HepG2 (cell line): ENCODE measurements around the gene RPS2. TPM values are rescaled to one million over a fixed set of nuclear protein-coding genes. Genes with fewer than 3 reads are reported as not detected.

ENCODE experiments used
- ATAC-seq: fragments of 200-7000 bp; cut with Tn5 transposase; 3 replicates; pipeline ENCODE4 v1.9.1; 2020; ENCODE audit warnings: mild to moderate bottlenecking, moderate library complexity
- BruUV-seq: library from RNA; stranded (reverse); fragments of 400-500 nt; replicated peaks from 2 replicates; lab custom pipeline; 2021; lab: Mats Ljungman, UMichigan
- CTCF ChIA-PET: fragments of 300-600 bp; formaldehyde crosslinking; extraction: SDS; loops from one replicate; lab custom pipeline; 2021; ENCODE audit warnings: low total read pairs, inconsistent platforms, low intra/inter-chr PET ratio; lab: Yijun Ruan, JAX
- POLR2A ChIA-PET: fragments of 350-600 bp; sonication (Branson Sonifier 250); formaldehyde crosslinking; loops from one replicate; lab custom pipeline; 2020; ENCODE audit warnings: antibody characterized with exemption, inconsistent platforms; lab: Yijun Ruan, JAX
- DNase-seq: peaks from one replicate; pipeline ENCODE4 v3.0.0-alpha.2; 2015; ENCODE audit warnings: low spot score
- FAIRE-seq: peaks from 3 replicates; lab custom pipeline; 2011; peaks lifted over from hg19 to GRCh38; lab: Jason Lieb, UNC
- H2AFZ ChIP-seq: one replicate; pipeline ENCODE4 v1.6.1; 2011; ENCODE audit warnings: low read length, inconsistent platforms
- H3K27ac ChIP-seq: fragments of 300-600 bp; 3 replicates; pipeline ENCODE4 v1.8.0; 2011; ENCODE audit warnings: mixed run types, mild to moderate bottlenecking, mixed read lengths, low read length, inconsistent platforms; ENCODE audit not compliant: insufficient read depth; ENCODE audit errors: extremely low read length
- H3K27me3 ChIP-seq, 2 experiments: fragments of 200-600 bp in 1 of 2; 2 replicates in 1 of 2; 3 replicates in 1 of 2; pipeline versions ENCODE4 v1.6.0 to v1.8.0; 2011; ENCODE audit warnings: low read length in 2 of 2, mild to moderate bottlenecking in 2 of 2, moderate library complexity in 2 of 2, inconsistent platforms in 1 of 2; ENCODE audit not compliant: insufficient read depth in 2 of 2, control insufficient read depth in 1 of 2
- H3K36me3 ChIP-seq, 2 experiments: fragments of 200-600 bp in 1 of 2; replicated peaks in 1 of 2; 2 replicates in 1 of 2; 3 replicates in 1 of 2; pipeline versions ENCODE4 v1.5.1 to v1.8.0; 2011; ENCODE audit warnings: low read length in 2 of 2, inconsistent platforms in 1 of 2; ENCODE audit not compliant: insufficient read depth in 2 of 2, control insufficient read depth in 1 of 2
- H3K4me1 ChIP-seq: 2 replicates; pipeline ENCODE4 v1.5.1; 2012; ENCODE audit warnings: low read length, inconsistent platforms; ENCODE audit not compliant: insufficient read depth
- H3K4me2 ChIP-seq: 2 replicates; pipeline ENCODE4 v1.6.0; 2011; ENCODE audit warnings: low read depth, low read length, inconsistent platforms
- H3K4me3 ChIP-seq, 3 experiments: fragments of 200-600 bp in 1 of 3; sonication (generic), shearing (Covaris generic) in 1 of 3; replicated peaks in 1 of 3; 2 replicates each; pipeline ENCODE4 v1.5.1; 2011 to 2016; ENCODE audit warnings: low read length in 3 of 3, inconsistent platforms in 2 of 3, low read depth in 2 of 3, mild to moderate bottlenecking in 2 of 3, control low read depth in 1 of 3, mixed read lengths in 1 of 3; ENCODE audit not compliant: insufficient read depth in 1 of 3
- H3K79me2 ChIP-seq: one replicate; pipeline ENCODE4 v1.6.1; 2011; ENCODE audit warnings: low read length, inconsistent platforms; ENCODE audit not compliant: insufficient read depth
- H3K9ac ChIP-seq: 2 replicates; pipeline ENCODE4 v1.6.0; 2011; ENCODE audit warnings: mild to moderate bottlenecking, low read depth, low read length, inconsistent platforms; ENCODE audit not compliant: insufficient read depth
- H3K9me3 ChIP-seq: 2 replicates; pipeline ENCODE4 v1.5.1; 2012; ENCODE audit warnings: mild to moderate bottlenecking, low read length
- H4K20me1 ChIP-seq: 2 replicates; pipeline ENCODE4 v1.6.0; 2011; ENCODE audit warnings: inconsistent platforms, mild to moderate bottlenecking, low read length, moderate library complexity; ENCODE audit not compliant: insufficient read depth
- CBX2 ChIP-seq, 2 experiments: fragments of 200-600 bp in 1 of 2; sonication (generic); formaldehyde crosslinking in 1 of 2; IDR thresholded peaks; 2 replicates each; pipeline versions ENCODE4 v1.7.0 to v1.8.1; 2018 to 2022; ENCODE audit warnings: low read depth in 2 of 2, low read length in 1 of 2, mild to moderate bottlenecking in 1 of 2, missing genetic modification reagents in 1 of 2
- FOXC1 ChIP-seq: sonication (generic); formaldehyde crosslinking; IDR thresholded peaks from 2 replicates; pipeline ENCODE4 v1.8.0; 2022; ENCODE audit warnings: mild to moderate bottlenecking, missing genetic modification reagents, borderline replicate concordance
- GABPA ChIP-seq, 2 experiments: IDR thresholded peaks; 2 replicates each; pipeline ENCODE4 v1.6.1; 2011 to 2016; ENCODE audit warnings: low read depth in 2 of 2, low read length in 1 of 2, missing biosample characterization in 1 of 2, missing genetic modification characterization in 1 of 2
- HNRNPL ChIP-seq: fragments of 200-400 bp; formaldehyde crosslinking; IDR thresholded peaks from 2 replicates; pipeline ENCODE4 v1.6.1; 2017; ENCODE audit warnings: mild to moderate bottlenecking, low read depth, low read length
- HOXA3 ChIP-seq: sonication (generic); formaldehyde crosslinking; IDR thresholded peaks from 2 replicates; pipeline ENCODE4 v1.5.0; 2020; ENCODE audit warnings: missing genetic modification reagents
- KLF12 ChIP-seq: sonication (generic); formaldehyde crosslinking; IDR thresholded peaks from 2 replicates; pipeline ENCODE4 v1.4.0; 2020; ENCODE audit warnings: missing genetic modification reagents, borderline replicate concordance
- KLF9 ChIP-seq: IDR thresholded peaks from 2 replicates; pipeline ENCODE4 v1.6.1; 2016; ENCODE audit warnings: low read depth
- PHF8 ChIP-seq: sonication (generic); formaldehyde crosslinking; IDR thresholded peaks from 2 replicates; pipeline ENCODE4 v1.5.0; 2020; ENCODE audit warnings: missing genetic modification reagents
- PRPF4 ChIP-seq: fragments of 200-400 bp; formaldehyde crosslinking; IDR thresholded peaks from 2 replicates; pipeline ENCODE4 v1.6.1; 2016; ENCODE audit warnings: low read length, low read depth; ENCODE audit not compliant: poor library complexity, severe bottlenecking
- SCMH1 ChIP-seq: sonication (generic); formaldehyde crosslinking; IDR thresholded peaks from 2 replicates; pipeline ENCODE4 v1.9.0; 2021; ENCODE audit warnings: missing genetic modification reagents, mild to moderate bottlenecking, borderline replicate concordance
- ZNF138 ChIP-seq: sonication (generic); formaldehyde crosslinking; IDR thresholded peaks from 2 replicates; pipeline ENCODE4 v1.5.0; 2020; ENCODE audit warnings: mild to moderate bottlenecking, low read depth, missing genetic modification reagents
- ZNF260 ChIP-seq: sonication (generic); formaldehyde crosslinking; IDR thresholded peaks from 2 replicates; pipeline ENCODE4 v1.4.0; 2020; ENCODE audit warnings: missing genetic modification reagents, low read depth, mild to moderate bottlenecking, borderline replicate concordance
- ZNF496 ChIP-seq: sonication (generic); formaldehyde crosslinking; IDR thresholded peaks from 2 replicates; pipeline ENCODE4 v1.8.1; 2023; ENCODE audit warnings: mild to moderate bottlenecking, moderate library complexity, missing genetic modification reagents; ENCODE audit not compliant: insufficient replicate concordance
- WGBS: methylation state at CpG from one replicate; pipeline ENCODE4 v1.1.6; 2017; ENCODE audit warnings: low lambda C conversion rate; 5-methylcytosine and 5-hydroxymethylcytosine counted together
- in situ Hi-C: cut with HindIII; loops from 2 replicates; pipeline ENCODE4 v1.10.0; 2017; ENCODE audit warnings: low pct_unique_long_range_greater_than_20kb; ENCODE audit not compliant: extremely low pct_ligation_motif_present
- intact Hi-C: fragments of 100-400 bp; cut with micrococcal nuclease; formaldehyde crosslinking; loops from one replicate; pipeline ENCODE4 v1.10.0; 2022; ENCODE audit not compliant: unreplicated experiment
- polyA plus RNA-seq, 8 experiments: library from polyadenylated mRNA; depleted of rRNA in 3 of 8; stranded (reverse) in 7 of 8; unstranded in 1 of 8; fragments of >200 nt; fragmentation: Illumina TruSeq in 4 of 8; extraction: Trizol in 4 of 8; gene quantifications; 2 replicates each; pipeline versions ENCODE4 v1.2.1 to v1.2.3, GENCODE V29; 2011 to 2016; ENCODE audit warnings: low read depth in 4 of 8, missing spikeins in 1 of 8, mixed read lengths in 1 of 8; ENCODE audit not compliant: insufficient read depth in 1 of 8
- total RNA-seq, 5 experiments: library from RNA; depleted of rRNA; stranded (reverse); fragments of >200 nt; fragmentation: Illumina TruSeq; extraction: Trizol; gene quantifications; 2 replicates each; pipeline ENCODE4 v1.2.3, GENCODE V29; 2016; ENCODE audit warnings: low read depth in 1 of 5

RPS2 gene
- total and polyA plus RNA-seq, 2 of the 13 experiments (the other 11 are each of a cell fraction or from before 2014, with no cell fraction given), result 1,908 to 4,514 TPM

DNA sequence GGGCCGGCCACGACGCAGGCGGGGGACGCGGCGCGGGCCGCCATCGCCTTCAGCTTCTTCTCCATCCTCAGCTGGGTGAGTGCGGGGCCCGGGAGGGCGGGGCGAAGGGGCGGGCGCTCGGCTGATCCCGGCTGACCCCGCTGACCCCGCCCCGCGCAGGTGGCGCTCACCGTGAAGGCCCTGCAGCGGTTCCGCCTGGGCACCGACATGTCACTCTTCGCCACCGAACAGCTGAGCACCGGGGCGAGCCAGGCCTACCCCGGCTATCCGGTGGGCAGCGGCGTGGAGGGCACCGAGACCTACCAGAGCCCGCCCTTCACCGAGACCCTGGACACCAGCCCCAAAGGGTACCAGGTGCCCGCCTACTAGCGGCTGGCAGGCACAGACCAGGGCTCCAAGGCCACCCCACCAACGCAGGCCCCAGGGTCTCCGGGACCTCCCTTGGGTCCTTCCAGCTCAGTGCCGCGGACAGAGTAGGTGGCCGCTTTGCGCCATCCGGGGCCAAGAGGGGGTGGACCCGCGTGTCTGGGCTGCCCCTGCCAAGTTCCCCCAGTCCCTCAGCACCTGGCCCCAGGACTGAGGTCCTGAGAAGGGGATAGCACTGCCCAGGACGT is 28.2 kb upstream of the RPS2 start:
- Histone ChIP-seq H2AFZ (no peak overlapping the region), H3K27ac (no peak overlapping the region), H3K4me3 (0 out of 6 replicates have a peak overlapping the region, but pooled peaks of 1 of the 3 experiments have one; percentile 5), H3K9ac (no peak overlapping the region), H3K79me2 (no peaks in the 10 kb centered on the region), H4K20me1 (no peaks in the 10 kb centered on the region), H3K4me2 (no peak overlapping the region), H3K4me1 (peaks cover 46% of the 10 kb centered on the region), H3K27me3 (peaks cover 0 to 8% of the 10 kb centered on the region in 2 experiments; a peak in 2 of 5 replicates), H3K36me3 (no peaks in the 10 kb centered on the region; a peak in 2 of 5 replicates), H3K9me3 (no peaks in the 10 kb centered on the region)
- no peak for FAIRE-seq
- POLR2A ChIA-PET, result interaction anchor here (0.9 to 2.6 kb wide), 4 partner anchors 8 to 52 kb away, joined by 3 to 16 read pairs (median 10); partner anchors contain the start of genes GFER, RPS2 and TBL3
- in situ Hi-C loops, result no loop called here
- DNase-seq, result no peak
- CTCF ChIA-PET, result no interaction called here
- ATAC-seq, result no peak
- BruUV-seq, result no TSS peak
- intact Hi-C loops, result no loop called here
- no peak for TF ChIP-seq CBX2 (IDR thresholded peaks at IDR 0.05; ENCODE audit: low read depth, low read length)
- TF ChIP-seq CBX2 (CRISPR knock-in tag; IDR thresholded peaks at IDR 0.05; ENCODE audit: low read depth), result no peak
- TF ChIP-seq HNRNPL, result 0 out of 2 replicates have a peak, but pooled peaks have one; percentile 22
- 0 out of 2 replicates have a peak, but pooled peaks have one; percentile 3 for TF ChIP-seq PHF8 (CRISPR knock-in tag)
- 90% methylated on average over 21 of the region's 50 CpGs for WGBS

DNA sequence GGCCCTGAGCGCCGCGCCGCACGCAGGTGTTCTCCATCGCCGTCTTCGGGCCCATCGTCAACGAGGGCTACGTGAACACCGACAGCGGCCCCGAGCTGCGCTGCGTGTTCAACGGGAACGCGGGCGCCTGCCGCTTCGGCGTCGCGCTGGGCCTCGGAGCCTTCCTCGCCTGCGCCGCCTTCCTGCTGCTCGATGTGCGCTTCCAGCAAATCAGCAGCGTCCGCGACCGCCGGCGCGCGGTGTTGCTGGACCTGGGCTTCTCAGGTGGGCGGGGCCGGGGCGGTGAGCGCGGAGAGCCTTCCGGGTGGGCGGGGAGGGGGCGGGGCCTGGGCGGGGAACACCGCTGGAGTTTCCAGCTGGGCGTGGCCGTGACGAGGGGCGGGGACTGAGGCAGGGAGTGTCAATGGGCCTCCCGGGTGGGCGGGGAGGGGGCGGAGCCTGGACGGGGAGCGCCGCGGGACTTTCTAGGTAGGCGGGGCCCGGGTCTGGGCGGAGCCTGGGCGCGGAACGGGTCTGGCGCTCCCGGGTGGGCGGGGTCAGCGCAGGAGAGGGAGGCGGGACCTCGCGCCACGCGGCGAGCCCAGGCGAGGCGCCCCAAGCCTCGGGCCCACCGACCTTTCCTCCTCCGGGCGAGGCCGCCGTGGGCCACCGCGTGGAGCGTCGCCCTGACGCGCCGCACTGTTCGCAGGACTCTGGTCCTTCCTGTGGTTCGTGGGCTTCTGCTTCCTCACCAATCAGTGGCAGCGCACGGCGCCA is 27.5 kb upstream of the RPS2 start:
- no peak overlapping the region for H3K4me3 ChIP-seq
- H3K27ac ChIP-seq, result no peak overlapping the region
- H3K9me3 ChIP-seq, result no peaks in the 10 kb centered on the region
- FAIRE-seq (no peak), ATAC-seq (no peak), DNase-seq (no peak)
- peaks cover 0 to 8% of the 10 kb centered on the region in 2 experiments; a peak in 2 of 5 replicates for H3K27me3 ChIP-seq
- peaks cover 48% of the 10 kb centered on the region for H3K4me1 ChIP-seq
- H4K20me1 ChIP-seq, result no peaks in the 10 kb centered on the region
- 78% methylated on average over 89 of the region's 96 CpGs for WGBS
- no peak overlapping the region for H2AFZ ChIP-seq
- BruUV-seq, result no TSS peak
- CTCF ChIA-PET, result no interaction called here
- no peak overlapping the region for H3K9ac ChIP-seq
- POLR2A ChIA-PET, result interaction anchor here (0.7 to 2.6 kb wide), 3 partner anchors 20 to 154 kb away, joined by 3 to 16 read pairs (median 7); partner anchors contain the start of genes RPS2 and TBL3
- no peaks in the 10 kb centered on the region for H3K79me2 ChIP-seq
- no peaks in the 10 kb centered on the region; a peak in 1 of 5 replicates for H3K36me3 ChIP-seq
- in situ Hi-C loops (no loop called here), intact Hi-C loops (no loop called here)
- no peak overlapping the region for H3K4me2 ChIP-seq
- TF ChIP-seq ZNF496, result no peak
- no peak for TF ChIP-seq FOXC1 (CRISPR knock-in tag)
- TF ChIP-seq GABPA (IDR thresholded peaks at IDR 0.05; ENCODE audit: low read depth, low read length), result no peak
- no peak for TF ChIP-seq GABPA (CRISPR knock-in tag; IDR thresholded peaks at IDR 0.05; ENCODE audit: low read depth)
- TF ChIP-seq KLF12 (CRISPR knock-in tag), result no peak
- peak; percentile 53 for TF ChIP-seq HOXA3
- no peak for TF ChIP-seq SCMH1 (CRISPR knock-in tag)
- TF ChIP-seq PRPF4, result peak; percentile 49
- TF ChIP-seq ZNF138 (CRISPR knock-in tag), result no peak
- no peak for TF ChIP-seq HNRNPL
- no peak for TF ChIP-seq ZNF260 (CRISPR knock-in tag)
- TF ChIP-seq KLF9 (CRISPR knock-in tag), result no peak
